NB4 (cell line): ENCODE results near the gene STX8.

Experiments
- MYC ChIP-seq: IDR thresholded peaks from 2 replicates; pipeline ENCODE4 v1.6.1; 2011; ENCODE audit warnings: low read depth, low read length
- POLR2A ChIP-seq: IDR thresholded peaks from 2 replicates; pipeline ENCODE4 v1.6.1; 2011; ENCODE audit warnings: mild to moderate bottlenecking; ENCODE audit not compliant: insufficient read length; ENCODE audit errors: extremely low read depth
- TF ChIP-seq, protein P1 (sequence below): IDR thresholded peaks from one replicate; pipeline ENCODE4 v1.5.1; 2012; ENCODE audit warnings: low read depth, low read length

DNA sequence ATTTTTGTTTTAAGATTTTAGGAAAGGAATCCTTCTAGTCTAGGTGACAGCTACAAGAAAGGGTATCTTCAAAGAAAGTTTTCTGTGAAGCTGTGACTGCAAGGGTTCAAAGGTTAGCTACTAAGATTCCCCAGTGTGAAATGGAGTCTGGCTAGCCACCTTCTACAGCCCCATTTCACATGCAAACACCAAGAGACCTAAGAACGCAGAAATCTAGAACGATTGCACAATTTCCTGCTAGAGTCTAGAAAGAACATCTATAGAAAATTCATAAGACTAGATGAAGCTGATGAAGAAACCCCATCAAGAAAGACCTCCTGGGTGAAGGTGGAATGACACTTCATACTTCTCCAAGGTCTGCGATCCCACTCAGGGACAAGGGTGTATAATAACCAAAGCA is 77.1 kb downstream of the STX8 start:
- TF ChIP-seq, protein P1, sequence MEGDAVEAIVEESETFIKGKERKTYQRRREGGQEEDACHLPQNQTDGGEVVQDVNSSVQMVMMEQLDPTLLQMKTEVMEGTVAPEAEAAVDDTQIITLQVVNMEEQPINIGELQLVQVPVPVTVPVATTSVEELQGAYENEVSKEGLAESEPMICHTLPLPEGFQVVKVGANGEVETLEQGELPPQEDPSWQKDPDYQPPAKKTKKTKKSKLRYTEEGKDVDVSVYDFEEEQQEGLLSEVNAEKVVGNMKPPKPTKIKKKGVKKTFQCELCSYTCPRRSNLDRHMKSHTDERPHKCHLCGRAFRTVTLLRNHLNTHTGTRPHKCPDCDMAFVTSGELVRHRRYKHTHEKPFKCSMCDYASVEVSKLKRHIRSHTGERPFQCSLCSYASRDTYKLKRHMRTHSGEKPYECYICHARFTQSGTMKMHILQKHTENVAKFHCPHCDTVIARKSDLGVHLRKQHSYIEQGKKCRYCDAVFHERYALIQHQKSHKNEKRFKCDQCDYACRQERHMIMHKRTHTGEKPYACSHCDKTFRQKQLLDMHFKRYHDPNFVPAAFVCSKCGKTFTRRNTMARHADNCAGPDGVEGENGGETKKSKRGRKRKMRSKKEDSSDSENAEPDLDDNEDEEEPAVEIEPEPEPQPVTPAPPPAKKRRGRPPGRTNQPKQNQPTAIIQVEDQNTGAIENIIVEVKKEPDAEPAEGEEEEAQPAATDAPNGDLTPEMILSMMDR: no peak
- TF ChIP-seq POLR2A (no peak), MYC (no peak)
